Epithelial cell of prostate (primary cell): ENCODE measurements around the gene TTC9C.

Experiments used
- DNase-seq: peaks from one replicate; pipeline ENCODE4 v3.0.0-alpha.2; 2011; ENCODE audit warnings: low read depth, low spot score
- H3K27ac ChIP-seq: fragments of 450-650 bp; 2 replicates; pipeline ENCODE4 v1.5.1; 2017; ENCODE audit warnings: mild to moderate bottlenecking

Gene TTC9C

GRCh38 chr11:62787005-62787759 lies 58.9 kb downstream of the TTC9C start, which contains the start of gene TMEM179B:
Gene TMEM179B, plus strand, starts transcription at chr11:62787402. Its CDS starts 30 bp downstream, at chr11:62787432.
- peak; percentile 90 for DNase-seq
- H3K27ac ChIP-seq, result peak within 1 kb of the TSS; percentile 96
